ENCODE measurements around the gene OLFM1. TPM values are rescaled to one million over a fixed set of nuclear protein-coding genes. Genes with fewer than 3 reads are reported as not detected.

Gene OLFM1
- total and polyA plus RNA-seq, 4 experiments from 2014 or later = not detected

DNA sequence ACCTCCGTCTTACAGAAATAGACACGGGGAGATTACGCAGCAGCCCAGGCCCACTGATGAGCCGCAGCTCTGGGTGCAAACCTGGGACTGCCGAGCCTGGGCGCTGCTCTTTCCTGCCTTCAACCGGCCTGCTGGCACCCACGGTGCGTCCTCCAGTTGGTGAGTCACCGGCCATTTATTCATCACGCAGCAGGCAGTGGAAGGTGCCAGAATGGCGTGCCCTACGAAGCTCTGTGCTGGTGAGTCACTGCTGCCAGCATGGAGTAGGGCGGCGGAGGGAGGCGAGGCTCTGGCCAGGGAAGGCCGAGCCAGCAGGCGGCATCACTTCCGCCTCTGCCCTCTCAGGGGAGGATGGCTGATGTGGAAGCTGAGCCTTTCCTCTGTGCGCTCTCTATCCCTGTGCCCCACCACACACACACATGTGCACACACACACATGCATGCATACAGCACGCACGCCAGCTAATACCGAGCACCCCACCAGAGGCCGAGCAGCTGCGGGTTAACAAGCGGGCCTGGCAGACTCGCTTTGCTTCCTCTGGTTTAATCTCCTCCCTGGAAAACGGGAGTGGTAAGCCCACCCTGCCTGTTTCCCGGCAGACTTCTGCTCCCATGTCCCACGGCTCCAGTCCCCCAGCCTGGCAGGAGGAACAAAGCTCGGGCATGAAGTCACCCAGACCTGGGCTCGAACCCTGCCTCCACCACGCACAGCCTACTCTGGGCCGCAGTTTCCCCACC is 39.2 kb downstream of the OLFM1 start:
- H3K36me3 ChIP-seq (ENCODE audit: insufficient read depth, low read length) = no peaks in the 10 kb centered on the region
- H3K4me1 Mint-ChIP-seq = peaks cover 0 to 7% (median 2%) of the 10 kb centered on the region in 4 donors
- H3K27ac ChIP-seq (ENCODE audit: low read depth, low read length) = no peak overlapping the region
- no peaks in the 10 kb centered on the region for H3K4me1 ChIP-seq (ENCODE audit: insufficient read depth, low read length)
- peaks cover 5 to 7% of the 10 kb centered on the region in 2 donors for H3K27me3 Mint-ChIP-seq
- no peak for DNase-seq
- no peak overlapping the region for H3K4me3 ChIP-seq (ENCODE audit: low read length in 2 of 2)
- H3K27me3 ChIP-seq (ENCODE audit: insufficient read depth, low read length) = no peaks in the 10 kb centered on the region
- no peaks in the 10 kb centered on the region for H3K36me3 Mint-ChIP-seq
- ChIA-PET POLR2A (ENCODE audit: partially characterized antibody) (no interaction called here), CTCF (ENCODE audit: partially characterized antibody) (no interaction called here)
- H3K9me3 Mint-ChIP-seq = peaks cover 0 to 9% (median 0%) of the 10 kb centered on the region in 8 donors
- H3K4me3 Mint-ChIP-seq = no peak overlapping the region
- H3K27ac Mint-ChIP-seq = no peak overlapping the region
- intact Hi-C loops (cut with micrococcal nuclease) = no loop called here
- H3K9me3 ChIP-seq (ENCODE audit: control insufficient read depth in 1 of 2, low read length in 2 of 2) = no peaks in the 10 kb centered on the region

DNA sequence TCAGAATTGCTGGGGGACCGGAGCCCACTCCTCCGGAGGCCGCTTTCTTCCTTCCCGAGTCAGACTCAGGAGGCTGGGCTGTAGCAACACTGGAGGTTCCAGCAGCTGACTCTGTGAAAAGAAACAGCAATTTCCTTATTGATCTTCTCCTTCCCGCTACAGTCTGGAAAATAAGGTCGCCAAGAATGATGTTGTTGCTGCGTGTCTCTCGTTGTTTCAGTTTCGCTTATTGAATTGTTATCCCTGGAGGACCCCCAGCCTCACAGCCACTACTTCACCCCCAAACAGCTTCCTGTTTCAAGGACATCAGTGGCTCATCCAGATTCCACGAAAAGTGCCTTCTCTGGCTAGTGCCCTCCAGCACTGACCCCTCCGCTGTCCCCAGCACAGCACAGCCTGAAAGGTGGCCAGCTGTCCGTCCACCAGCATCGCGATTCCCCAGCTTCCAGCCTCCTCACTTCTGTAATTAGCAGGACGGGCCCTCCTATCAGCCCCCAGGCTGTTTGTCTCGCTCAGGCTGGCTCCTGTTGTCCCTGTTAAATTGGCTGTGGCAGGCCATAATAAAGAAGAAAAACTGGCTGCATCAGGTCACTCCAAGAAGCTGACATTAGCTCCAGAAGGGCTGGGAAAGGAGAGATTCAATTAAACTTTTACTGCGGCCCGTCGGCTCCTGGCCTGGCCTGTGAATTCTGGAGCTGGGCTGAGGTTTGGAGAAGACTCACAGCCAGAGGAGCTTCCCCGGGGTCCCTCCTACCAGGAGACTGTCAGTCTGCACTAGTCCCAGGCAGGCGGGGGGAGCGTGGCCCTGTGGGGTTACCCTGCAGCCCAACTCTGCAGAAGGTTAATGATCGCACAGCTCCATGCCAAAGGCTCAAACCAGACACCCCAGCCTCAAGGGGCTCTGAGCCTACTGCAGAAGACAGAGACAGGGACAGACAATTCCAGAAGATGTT is 40.5 kb downstream of the OLFM1 start:
- Histone ChIP-seq H3K4me1 (ENCODE audit: insufficient read depth, low read length) (no peaks in the 10 kb centered on the region), H3K27ac (ENCODE audit: low read depth, low read length) (no peak overlapping the region), H3K27me3 (ENCODE audit: insufficient read depth, low read length) (no peaks in the 10 kb centered on the region), H3K4me3 (ENCODE audit: low read length in 2 of 2) (no peak overlapping the region), H3K36me3 (ENCODE audit: insufficient read depth, low read length) (no peaks in the 10 kb centered on the region), H3K9me3 (ENCODE audit: control insufficient read depth in 1 of 2, low read length in 2 of 2) (no peaks in the 10 kb centered on the region)
- Mint-ChIP-seq H3K4me1 (peaks cover 0 to 7% (median 2%) of the 10 kb centered on the region in 4 donors), H3K9me3 (peaks cover 0 to 10% (median 0%) of the 10 kb centered on the region in 8 donors), H3K36me3 (no peaks in the 10 kb centered on the region), H3K4me3 (no peak overlapping the region), H3K27me3 (peaks cover 8 to 13% of the 10 kb centered on the region in 2 donors), H3K27ac (no peak overlapping the region)
- intact Hi-C loops (cut with micrococcal nuclease) = no loop called here
- ChIA-PET POLR2A (ENCODE audit: partially characterized antibody) (no interaction called here), CTCF (ENCODE audit: partially characterized antibody) (no interaction called here)
- no peak for DNase-seq

DNA sequence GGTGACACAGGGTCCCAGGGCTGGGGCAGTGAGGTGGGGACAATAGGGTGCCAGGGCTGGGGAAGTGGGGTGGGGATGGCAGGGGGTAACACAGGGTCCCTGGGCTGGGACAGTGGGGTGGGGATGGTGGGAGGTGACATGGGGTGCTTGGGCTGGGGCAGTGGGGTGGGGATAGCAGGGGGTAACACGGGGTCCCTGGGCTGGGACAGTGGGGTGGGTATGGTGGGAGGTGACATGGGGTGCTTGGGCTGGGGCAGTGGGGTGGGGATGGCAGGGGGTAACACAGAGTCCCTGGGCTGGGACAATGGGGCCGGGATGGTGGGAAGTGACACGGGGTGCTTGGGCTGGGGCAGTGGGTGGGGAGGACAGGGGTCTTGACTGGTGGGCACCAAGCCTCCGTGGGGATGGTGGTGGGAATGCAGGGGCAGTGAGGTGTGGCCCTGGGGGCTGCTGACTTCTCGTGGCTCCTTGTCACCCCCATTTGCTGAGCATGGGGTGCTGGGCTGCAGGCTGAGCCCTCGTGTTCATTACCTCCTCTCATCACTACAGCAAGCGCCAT is 41.7 kb downstream of the OLFM1 start:
- H3K36me3 ChIP-seq (ENCODE audit: insufficient read depth, low read length) = no peaks in the 10 kb centered on the region
- no peaks in the 10 kb centered on the region for H3K9me3 ChIP-seq (ENCODE audit: control insufficient read depth in 1 of 2, low read length in 2 of 2)
- Mint-ChIP-seq H3K9me3 (peaks cover 0 to 13% (median 0%) of the 10 kb centered on the region in 8 donors), H3K36me3 (no peaks in the 10 kb centered on the region), H3K4me3 (no peak overlapping the region), H3K4me1 (peaks cover 0 to 7% (median 2%) of the 10 kb centered on the region in 4 donors), H3K27ac (no peak overlapping the region), H3K27me3 (peaks cover 10 to 15% of the 10 kb centered on the region in 2 donors)
- intact Hi-C loops (cut with micrococcal nuclease) = no loop called here
- no peak overlapping the region for H3K27ac ChIP-seq (ENCODE audit: low read depth, low read length)
- no peaks in the 10 kb centered on the region for H3K27me3 ChIP-seq (ENCODE audit: insufficient read depth, low read length)
- no peak overlapping the region for H3K4me3 ChIP-seq (ENCODE audit: low read length in 2 of 2)
- no peaks in the 10 kb centered on the region for H3K4me1 ChIP-seq (ENCODE audit: insufficient read depth, low read length)
- no peak for DNase-seq
- ChIA-PET POLR2A (ENCODE audit: partially characterized antibody) (no interaction called here), CTCF (ENCODE audit: partially characterized antibody) (no interaction called here)

DNA sequence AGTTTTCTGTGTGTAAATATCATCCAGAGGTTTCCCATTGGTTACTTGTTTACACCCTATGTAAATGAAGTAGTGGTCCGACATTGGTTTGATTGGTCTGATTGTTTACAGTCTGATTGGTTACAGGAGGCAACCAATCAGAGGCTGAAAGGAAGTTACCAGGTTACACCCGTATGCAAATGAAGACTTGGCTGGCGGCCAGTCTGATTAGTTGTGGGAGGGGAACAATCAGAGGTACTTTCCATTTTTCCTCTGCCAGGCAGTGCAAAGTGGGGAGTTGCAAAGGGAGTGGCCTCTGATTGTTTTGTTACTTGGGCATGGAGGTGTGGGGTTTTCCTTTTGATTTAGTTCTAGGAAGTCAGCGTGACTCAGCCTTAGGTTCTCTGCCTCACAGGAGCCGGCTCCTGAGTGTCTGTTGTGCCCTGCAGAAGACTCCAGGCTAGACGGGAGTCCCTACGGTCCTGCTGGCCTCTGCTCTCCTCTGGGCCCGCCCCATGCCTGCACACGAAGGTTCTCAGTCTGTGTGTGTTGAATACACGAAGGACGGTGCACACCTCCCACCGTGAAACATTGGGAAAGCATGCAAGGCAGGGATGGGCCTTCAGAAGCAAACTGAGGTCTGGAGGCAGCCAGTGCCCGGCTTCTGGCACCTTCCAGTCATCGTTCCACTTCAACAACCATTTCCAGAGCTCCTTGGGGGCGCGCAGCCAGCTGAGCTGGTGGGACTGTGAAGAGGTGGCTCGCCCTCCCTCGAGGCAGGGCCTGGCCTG is 42.9 kb downstream of the OLFM1 start:
- intact Hi-C loops (cut with micrococcal nuclease) = no loop called here
- Histone ChIP-seq H3K4me1 (ENCODE audit: insufficient read depth, low read length) (no peaks in the 10 kb centered on the region), H3K27ac (ENCODE audit: low read depth, low read length) (no peak overlapping the region), H3K36me3 (ENCODE audit: insufficient read depth, low read length) (no peaks in the 10 kb centered on the region), H3K27me3 (ENCODE audit: insufficient read depth, low read length) (no peaks in the 10 kb centered on the region), H3K4me3 (ENCODE audit: low read length in 2 of 2) (no peak overlapping the region), H3K9me3 (ENCODE audit: control insufficient read depth in 1 of 2, low read length in 2 of 2) (no peaks in the 10 kb centered on the region)
- Mint-ChIP-seq H3K4me1 (peaks cover 0 to 7% (median 2%) of the 10 kb centered on the region in 4 donors), H3K27ac (no peak overlapping the region), H3K4me3 (peak overlapping the region in 1 of 8 donors; percentile 7), H3K27me3 (peaks cover 10 to 15% of the 10 kb centered on the region in 2 donors), H3K9me3 (peaks cover 0 to 13% (median 0%) of the 10 kb centered on the region in 8 donors), H3K36me3 (no peaks in the 10 kb centered on the region)
- DNase-seq = no peak
- ChIA-PET CTCF (ENCODE audit: partially characterized antibody) (no interaction called here), POLR2A (ENCODE audit: partially characterized antibody) (no interaction called here)

DNA sequence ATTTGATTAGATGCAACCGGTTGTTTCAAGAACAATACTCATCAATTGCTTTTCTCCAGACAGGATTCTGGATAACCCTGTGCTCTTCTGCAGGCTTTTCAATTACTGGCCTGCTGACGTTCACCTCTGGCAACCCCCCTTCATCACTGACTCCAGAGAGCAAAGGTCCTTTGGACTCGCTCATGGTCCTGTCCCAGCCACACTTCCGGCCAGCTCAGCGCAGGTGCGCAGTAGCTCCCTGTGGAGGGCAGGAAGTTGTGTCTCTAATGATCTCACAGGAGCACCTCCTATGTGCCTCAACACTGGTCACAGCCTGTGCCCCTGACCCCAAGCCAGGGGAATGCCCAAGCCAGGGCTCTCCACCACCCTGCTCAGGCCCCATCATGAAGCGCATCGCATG is 44.0 kb downstream of the OLFM1 start:
- ChIA-PET CTCF (ENCODE audit: partially characterized antibody) (no interaction called here), POLR2A (ENCODE audit: partially characterized antibody) (no interaction called here)
- no peak overlapping the region for H3K27ac ChIP-seq (ENCODE audit: low read depth, low read length)
- H3K36me3 ChIP-seq (ENCODE audit: insufficient read depth, low read length) = no peaks in the 10 kb centered on the region
- no peaks in the 10 kb centered on the region for H3K36me3 Mint-ChIP-seq
- peaks cover 0 to 7% (median 2%) of the 10 kb centered on the region in 4 donors for H3K4me1 Mint-ChIP-seq
- DNase-seq = no peak
- H3K4me3 Mint-ChIP-seq = no peak overlapping the region
- intact Hi-C loops (cut with micrococcal nuclease) = no loop called here
- no peaks in the 10 kb centered on the region for H3K4me1 ChIP-seq (ENCODE audit: insufficient read depth, low read length)
- peaks cover 10 to 17% of the 10 kb centered on the region in 2 donors for H3K27me3 Mint-ChIP-seq
- no peak overlapping the region for H3K27ac Mint-ChIP-seq
- H3K27me3 ChIP-seq (ENCODE audit: insufficient read depth, low read length) = no peaks in the 10 kb centered on the region
- H3K4me3 ChIP-seq (ENCODE audit: low read length in 2 of 2) = no peak overlapping the region
- H3K9me3 Mint-ChIP-seq = peaks cover 0 to 13% (median 0%) of the 10 kb centered on the region in 8 donors
- no peaks in the 10 kb centered on the region for H3K9me3 ChIP-seq (ENCODE audit: control insufficient read depth in 1 of 2, low read length in 2 of 2)

DNA sequence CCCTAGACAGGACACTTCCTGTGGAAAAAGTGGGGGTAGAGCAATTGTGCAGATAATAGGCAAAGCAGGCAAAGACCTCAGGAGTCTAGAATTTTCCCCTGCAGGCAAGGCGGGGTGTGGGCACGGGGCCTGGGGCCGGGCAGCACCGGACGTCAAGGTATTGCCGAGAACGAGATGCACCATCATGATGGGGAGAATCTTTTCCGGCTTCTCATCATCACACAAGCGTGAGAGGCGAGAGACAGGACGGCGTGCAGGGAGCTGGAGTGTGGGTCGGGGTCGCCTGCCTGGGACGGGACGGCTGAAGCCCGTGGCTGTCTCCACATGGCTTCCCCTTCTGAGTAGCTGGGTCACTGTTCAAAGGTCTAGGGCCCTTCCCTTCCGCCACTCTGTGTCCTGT is 44.5 kb downstream of the OLFM1 start:
- H3K36me3 ChIP-seq (ENCODE audit: insufficient read depth, low read length) = no peaks in the 10 kb centered on the region
- H3K27ac ChIP-seq (ENCODE audit: low read depth, low read length) = no peak overlapping the region
- H3K27me3 ChIP-seq (ENCODE audit: insufficient read depth, low read length) = no peaks in the 10 kb centered on the region
- Mint-ChIP-seq H3K36me3 (no peaks in the 10 kb centered on the region), H3K4me3 (no peak overlapping the region), H3K9me3 (peaks cover 0 to 13% (median under 1%) of the 10 kb centered on the region in 8 donors), H3K4me1 (peaks cover 0 to 7% (median 2%) of the 10 kb centered on the region in 4 donors), H3K27ac (no peak overlapping the region), H3K27me3 (peaks cover 10 to 21% of the 10 kb centered on the region in 2 donors)
- no peak overlapping the region for H3K4me3 ChIP-seq (ENCODE audit: low read length in 2 of 2)
- POLR2A ChIA-PET (ENCODE audit: partially characterized antibody) = no interaction called here
- no peaks in the 10 kb centered on the region for H3K9me3 ChIP-seq (ENCODE audit: control insufficient read depth in 1 of 2, low read length in 2 of 2)
- no peaks in the 10 kb centered on the region for H3K4me1 ChIP-seq (ENCODE audit: insufficient read depth, low read length)
- CTCF ChIA-PET (ENCODE audit: partially characterized antibody) = no interaction called here
- no peak for DNase-seq
- intact Hi-C loops (cut with micrococcal nuclease) = no loop called here

All from CD4-positive, alpha-beta memory T cell (primary cell).